SU-DHL-6 (cell line): ENCODE data around the gene CBFA2T3.

ENCODE experiments used
- H2AFZ ChIP-seq: fragments of 200-600 bp; sonication (generic); 2 replicates; pipeline ENCODE4 v1.6.1; 2014; ENCODE audit warnings: low read depth, mild to moderate bottlenecking, moderate library complexity, mixed read lengths, antibody characterized with exemption, low read length; ENCODE audit not compliant: severe bottlenecking
- H3F3A ChIP-seq: fragments of 200-600 bp; shearing (Covaris generic); 2 replicates; pipeline ENCODE4 v1.6.0; 2016; ENCODE audit warnings: antibody characterized with exemption, mild to moderate bottlenecking; ENCODE audit not compliant: insufficient read depth
- H3K27ac ChIP-seq: fragments of 200-600 bp; sonication (generic); 2 replicates; pipeline ENCODE4 v1.5.1; 2016; ENCODE audit warnings: low read depth, mild to moderate bottlenecking, low read length, moderate library complexity, mixed read lengths
- H3K27me3 ChIP-seq: fragments of 200-600 bp; sonication (generic), shearing (Covaris generic); 2 replicates; pipeline ENCODE4 v1.6.0; 2014; ENCODE audit warnings: mild to moderate bottlenecking, low read length
- H3K36me3 ChIP-seq: fragments of 200-600 bp; sonication (generic); 2 replicates; pipeline ENCODE4 v1.6.1; 2014; ENCODE audit warnings: mild to moderate bottlenecking, low read length, mixed read lengths
- H3K4me2 ChIP-seq: fragments of 300-600, 200-600 bp; shearing (Covaris generic), sonication (generic); 2 replicates; pipeline ENCODE4 v1.6.0; 2014; ENCODE audit warnings: low read length, low read depth, mild to moderate bottlenecking; ENCODE audit not compliant: poor library complexity, severe bottlenecking
- H3K4me3 ChIP-seq: fragments of 200-600 bp; sonication (generic); 2 replicates; pipeline ENCODE4 v1.5.1; 2014; ENCODE audit warnings: antibody characterized with exemption, low read length, mild to moderate bottlenecking, mixed read lengths; ENCODE audit not compliant: insufficient read depth, poor library complexity, severe bottlenecking
- H3K79me2 ChIP-seq: fragments of 200-600 bp; sonication (generic); 2 replicates; pipeline ENCODE4 v1.6.1; 2014; ENCODE audit warnings: mild to moderate bottlenecking, low read length, moderate library complexity; ENCODE audit not compliant: insufficient read depth
- H3K9ac ChIP-seq: fragments of 200-600 bp; sonication (generic); 2 replicates; pipeline ENCODE4 v1.7.0; 2014; ENCODE audit warnings: mild to moderate bottlenecking, low read length
- H3K9me2 ChIP-seq: fragments of 200-600 bp; sonication (generic); replicated peaks from 2 replicates; pipeline ENCODE4 v1.6.1; 2014; ENCODE audit warnings: low read length; ENCODE audit not compliant: insufficient read depth
- H3K9me3 ChIP-seq: fragments of 200-600 bp; sonication (generic); 2 replicates; pipeline ENCODE4 v1.6.1; 2014; ENCODE audit warnings: low read length, mixed read lengths; ENCODE audit not compliant: insufficient read depth
- H4K20me1 ChIP-seq: fragments of 200-600 bp; sonication (generic); 2 replicates; pipeline ENCODE4 v1.6.1; 2014; ENCODE audit warnings: low read depth, mild to moderate bottlenecking, antibody characterized with exemption, low read length, moderate library complexity, mixed read lengths
- EZH2phosphoT487 ChIP-seq: fragments of 200-600 bp; sonication (generic), shearing (Covaris generic); conservative IDR thresholded peaks from 2 replicates; pipeline ENCODE4 v1.6.1; 2018; ENCODE audit warnings: mild to moderate bottlenecking, antibody characterized with exemption, low read length, moderate library complexity, mixed read lengths
- TF ChIP-seq, protein P1 (sequence below): fragments of 200-600 bp; sonication (generic); IDR thresholded peaks from one replicate; pipeline ENCODE4 v1.5.1; 2017; ENCODE audit warnings: antibody characterized with exemption, mild to moderate bottlenecking, low read length, moderate library complexity; ENCODE audit not compliant: insufficient read depth, poor library complexity, severe bottlenecking

CBFA2T3 gene

DNA sequence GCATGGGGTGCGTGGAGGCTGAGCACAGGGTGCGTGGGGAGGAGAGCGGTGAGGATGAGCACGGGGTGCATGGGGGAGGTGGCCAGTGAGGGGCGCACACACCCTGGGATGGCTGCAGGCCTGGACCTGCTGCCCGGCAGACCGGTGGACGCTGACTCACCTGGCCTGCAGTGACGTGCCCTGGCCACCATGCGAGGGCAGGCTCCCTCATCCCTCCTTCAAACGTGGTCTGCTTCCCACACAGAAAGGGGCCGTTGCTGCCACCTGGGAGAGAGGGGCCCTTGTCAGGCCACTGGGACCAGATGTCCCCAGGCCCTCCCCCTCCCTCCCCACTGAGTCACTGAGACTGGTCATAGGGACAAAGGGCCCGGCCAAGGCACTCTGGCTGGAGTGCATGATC is 145.2 kb downstream of the CBFA2T3 start:
- H2AFZ ChIP-seq = no peak overlapping the region
- H3K4me3 ChIP-seq = no peak overlapping the region
- H3K4me2 ChIP-seq = no peak overlapping the region
- no peak for TF ChIP-seq EZH2phosphoT487
- TF ChIP-seq, protein P1, sequence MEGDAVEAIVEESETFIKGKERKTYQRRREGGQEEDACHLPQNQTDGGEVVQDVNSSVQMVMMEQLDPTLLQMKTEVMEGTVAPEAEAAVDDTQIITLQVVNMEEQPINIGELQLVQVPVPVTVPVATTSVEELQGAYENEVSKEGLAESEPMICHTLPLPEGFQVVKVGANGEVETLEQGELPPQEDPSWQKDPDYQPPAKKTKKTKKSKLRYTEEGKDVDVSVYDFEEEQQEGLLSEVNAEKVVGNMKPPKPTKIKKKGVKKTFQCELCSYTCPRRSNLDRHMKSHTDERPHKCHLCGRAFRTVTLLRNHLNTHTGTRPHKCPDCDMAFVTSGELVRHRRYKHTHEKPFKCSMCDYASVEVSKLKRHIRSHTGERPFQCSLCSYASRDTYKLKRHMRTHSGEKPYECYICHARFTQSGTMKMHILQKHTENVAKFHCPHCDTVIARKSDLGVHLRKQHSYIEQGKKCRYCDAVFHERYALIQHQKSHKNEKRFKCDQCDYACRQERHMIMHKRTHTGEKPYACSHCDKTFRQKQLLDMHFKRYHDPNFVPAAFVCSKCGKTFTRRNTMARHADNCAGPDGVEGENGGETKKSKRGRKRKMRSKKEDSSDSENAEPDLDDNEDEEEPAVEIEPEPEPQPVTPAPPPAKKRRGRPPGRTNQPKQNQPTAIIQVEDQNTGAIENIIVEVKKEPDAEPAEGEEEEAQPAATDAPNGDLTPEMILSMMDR = no peak
- H3F3A ChIP-seq = no peaks in the 10 kb centered on the region
- H3K79me2 ChIP-seq = no peaks in the 10 kb centered on the region
- H4K20me1 ChIP-seq = no peaks in the 10 kb centered on the region
- H3K27me3 ChIP-seq = no peaks in the 10 kb centered on the region
- H3K9me3 ChIP-seq = no peaks in the 10 kb centered on the region
- H3K27ac ChIP-seq = no peak overlapping the region
- H3K36me3 ChIP-seq = no peaks in the 10 kb centered on the region
- no peaks in the 10 kb centered on the region for H3K9me2 ChIP-seq
- no peak overlapping the region for H3K9ac ChIP-seq

GRCh38 chr16:88830783-88831182 is 146.2 kb downstream of the CBFA2T3 start:
- Histone ChIP-seq H3K4me2 (no peak overlapping the region), H2AFZ (no peak overlapping the region), H3K27ac (no peak overlapping the region), H3K9me2 (no peaks in the 10 kb centered on the region), H3K9me3 (no peaks in the 10 kb centered on the region), H3K4me3 (no peak overlapping the region), H3K9ac (no peak overlapping the region), H3K79me2 (no peaks in the 10 kb centered on the region), H3F3A (no peaks in the 10 kb centered on the region), H3K36me3 (no peaks in the 10 kb centered on the region), H4K20me1 (no peaks in the 10 kb centered on the region), H3K27me3 (no peaks in the 10 kb centered on the region)
- TF ChIP-seq EZH2phosphoT487 = no peak
- TF ChIP-seq, protein P1 = no peak

DNA sequence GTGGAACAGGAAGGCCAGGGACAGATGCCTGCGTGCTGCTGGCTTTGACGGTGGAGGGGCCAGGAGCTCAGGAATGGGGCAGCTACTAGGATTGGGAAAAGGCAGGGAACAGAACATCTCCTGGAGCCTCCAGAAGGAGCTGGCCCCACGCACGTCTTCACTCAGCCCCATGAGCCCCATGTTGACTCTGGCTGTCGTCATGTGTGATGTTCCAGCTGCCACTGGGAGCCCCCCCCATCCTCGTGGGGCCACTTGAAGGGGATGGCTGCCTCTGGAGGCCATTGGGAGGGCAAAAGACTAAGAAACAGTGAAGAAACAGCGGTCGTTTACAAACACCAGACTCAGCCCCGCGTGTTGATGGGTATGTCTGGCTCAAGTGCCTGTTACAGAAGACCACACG is 146.7 kb downstream of the CBFA2T3 start:
- no peaks in the 10 kb centered on the region for H4K20me1 ChIP-seq
- TF ChIP-seq EZH2phosphoT487 = no peak
- TF ChIP-seq, protein P1 = no peak
- H3K9me3 ChIP-seq = no peaks in the 10 kb centered on the region
- no peak overlapping the region for H3K9ac ChIP-seq
- H3K9me2 ChIP-seq = no peaks in the 10 kb centered on the region
- H3K4me3 ChIP-seq = no peak overlapping the region
- no peak overlapping the region for H2AFZ ChIP-seq
- no peak overlapping the region for H3K4me2 ChIP-seq
- H3K27ac ChIP-seq = no peak overlapping the region
- H3K79me2 ChIP-seq = no peaks in the 10 kb centered on the region
- H3K36me3 ChIP-seq = no peaks in the 10 kb centered on the region
- no peaks in the 10 kb centered on the region for H3K27me3 ChIP-seq
- H3F3A ChIP-seq = no peaks in the 10 kb centered on the region

GRCh38 chr16:88828711-88829110 is 148.3 kb downstream of the CBFA2T3 start:
- Histone ChIP-seq H3K36me3 (no peaks in the 10 kb centered on the region), H2AFZ (no peak overlapping the region), H3K9ac (no peak overlapping the region), H4K20me1 (no peaks in the 10 kb centered on the region), H3K4me2 (no peak overlapping the region), H3K79me2 (no peaks in the 10 kb centered on the region), H3K4me3 (no peak overlapping the region), H3K9me2 (no peaks in the 10 kb centered on the region), H3F3A (no peaks in the 10 kb centered on the region), H3K27ac (no peak overlapping the region), H3K27me3 (no peaks in the 10 kb centered on the region), H3K9me3 (no peaks in the 10 kb centered on the region)
- TF ChIP-seq, protein P1 = no peak
- TF ChIP-seq EZH2phosphoT487 = no peak
